ENCODE measurements around the gene FGF14. TPM values are rescaled to one million over a fixed set of nuclear protein-coding genes. Genes with fewer than 3 reads are reported as not detected.

The FGF14 gene
- total RNA-seq, 1 donor from 2014 or later, result 1.7 TPM

- Mint-ChIP-seq H3K27me3 (ENCODE audit: low read depth) (peaks cover 2% of the 10 kb centered on the region), H3K4me3 (no peak overlapping the region), H3K9me3 (no peaks in the 10 kb centered on the region), H3K27ac (ENCODE audit: unreplicated experiment) (no peak overlapping the region), H3K4me1 (no peaks in the 10 kb centered on the region), H3K36me3 (ENCODE audit: low read depth) (no peaks in the 10 kb centered on the region)
- DNase-seq (ENCODE audit: low read depth, low spot score), result no peak
- TF ChIP-seq CTCF (conservative IDR thresholded peaks at IDR 0.05), result no peak
Measured at GRCh38 chr13:101835920-101836319, 565.9 kb downstream of the FGF14 start.

- TF ChIP-seq CTCF (conservative IDR thresholded peaks at IDR 0.05), result no peak
- no peak for DNase-seq (ENCODE audit: low read depth, low spot score)
- peaks cover 3% of the 10 kb centered on the region for H3K27me3 Mint-ChIP-seq (ENCODE audit: low read depth)
- H3K4me3 Mint-ChIP-seq, result no peak overlapping the region
- no peaks in the 10 kb centered on the region for H3K4me1 Mint-ChIP-seq
- no peaks in the 10 kb centered on the region for H3K9me3 Mint-ChIP-seq
- no peak overlapping the region for H3K27ac Mint-ChIP-seq (ENCODE audit: unreplicated experiment)
- H3K36me3 Mint-ChIP-seq (ENCODE audit: low read depth), result no peaks in the 10 kb centered on the region
Measured at GRCh38 chr13:101833671-101834070, 568.2 kb downstream of the FGF14 start.

- no peaks in the 10 kb centered on the region for H3K36me3 Mint-ChIP-seq (ENCODE audit: low read depth)
Measured at GRCh38 chr13:101830035-101830434, 571.8 kb downstream of the FGF14 start.

GRCh38 chr13:101829484-101829883 lies 572.4 kb downstream of the FGF14 start:
- no peak for TF ChIP-seq CTCF (conservative IDR thresholded peaks at IDR 0.05)
- H3K4me3 Mint-ChIP-seq, result no peak overlapping the region
- H3K27ac Mint-ChIP-seq (ENCODE audit: unreplicated experiment), result no peak overlapping the region
- H3K4me1 Mint-ChIP-seq, result no peaks in the 10 kb centered on the region
- no peaks in the 10 kb centered on the region for H3K36me3 Mint-ChIP-seq (ENCODE audit: low read depth)
- no peaks in the 10 kb centered on the region for H3K9me3 Mint-ChIP-seq
- H3K27me3 Mint-ChIP-seq (ENCODE audit: low read depth), result peaks cover 3% of the 10 kb centered on the region
- no peak for DNase-seq (ENCODE audit: low read depth, low spot score)

More at GRCh38 chr13:101830035-101830434, 571.8 kb downstream of the FGF14 start:
- H3K27me3 Mint-ChIP-seq (ENCODE audit: low read depth), result peaks cover 3% of the 10 kb centered on the region
- TF ChIP-seq CTCF (conservative IDR thresholded peaks at IDR 0.05), result no peak
- no peak overlapping the region for H3K4me3 Mint-ChIP-seq
- no peak for DNase-seq (ENCODE audit: low read depth, low spot score)
- no peaks in the 10 kb centered on the region for H3K9me3 Mint-ChIP-seq
- H3K27ac Mint-ChIP-seq (ENCODE audit: unreplicated experiment), result no peak overlapping the region
- no peaks in the 10 kb centered on the region for H3K4me1 Mint-ChIP-seq

GRCh38 chr13:101828119-101828518 lies 573.7 kb downstream of the FGF14 start:
- Mint-ChIP-seq H3K36me3 (ENCODE audit: low read depth) (no peaks in the 10 kb centered on the region), H3K9me3 (no peaks in the 10 kb centered on the region), H3K4me3 (no peak overlapping the region), H3K27me3 (ENCODE audit: low read depth) (peaks cover 3% of the 10 kb centered on the region), H3K4me1 (no peaks in the 10 kb centered on the region), H3K27ac (ENCODE audit: unreplicated experiment) (no peak overlapping the region)
- DNase-seq (ENCODE audit: low read depth, low spot score), result no peak
- no peak for TF ChIP-seq CTCF (conservative IDR thresholded peaks at IDR 0.05)

- DNase-seq (ENCODE audit: low read depth, low spot score), result no peak
- Mint-ChIP-seq H3K9me3 (peaks cover 3% of the 10 kb centered on the region), H3K36me3 (ENCODE audit: low read depth) (no peaks in the 10 kb centered on the region), H3K27me3 (ENCODE audit: low read depth) (peaks cover 5% of the 10 kb centered on the region), H3K27ac (ENCODE audit: unreplicated experiment) (no peak overlapping the region), H3K4me1 (no peaks in the 10 kb centered on the region), H3K4me3 (no peak overlapping the region)
- no peak for TF ChIP-seq CTCF (conservative IDR thresholded peaks at IDR 0.05)
Measured at GRCh38 chr13:101817898-101818297, 584.0 kb downstream of the FGF14 start.

Measured in neural crest cell (in vitro differentiated cells).